Measurements from ENCODE around the gene SPG21.

GRCh38 chr15:65029736-65030208 is 40.1 kb upstream of the SPG21 start:
- TF ChIP-seq CTCF (conservative IDR thresholded peaks at IDR 0.05; ENCODE audit: low read depth, low read length) (no peak), RFX5 (IDR thresholded peaks at IDR 0.05; ENCODE audit: low read depth, low read length) (no peak), MAFK (IDR thresholded peaks at IDR 0.05; ENCODE audit: low read depth, low read length) (no peak), POLR2A (IDR thresholded peaks at IDR 0.05; ENCODE audit: low read depth, low read length) (no peak), MXI1 (IDR thresholded peaks at IDR 0.05; ENCODE audit: borderline replicate concordance, low read depth, low read length) (no peak), RCOR1 (IDR thresholded peaks at IDR 0.05; ENCODE audit: insufficient replicate concordance, low read length) (no peak), FOS (IDR thresholded peaks at IDR 0.05; ENCODE audit: low read depth, low read length) (no peak)
